Keratinocyte (primary cell): ENCODE data around the gene ZNF26. TPM values are rescaled to one million over a fixed set of nuclear protein-coding genes. Genes with fewer than 3 reads are reported as not detected.

ENCODE experiments used
- DNase-seq: peaks from one replicate; pipeline ENCODE4 v3.0.0-alpha.2; 2011; ENCODE audit warnings: low read depth, missing footprints, low spot score
- FAIRE-seq: peaks from 2 replicates; lab custom pipeline; 2011; peaks lifted over from hg19 to GRCh38; lab: Jason Lieb, UNC
- H2AFZ ChIP-seq: 2 replicates; pipeline ENCODE4 v1.6.0; 2012; ENCODE audit warnings: low read length, control low read depth, inconsistent platforms; ENCODE audit not compliant: control insufficient read depth
- H3K27ac ChIP-seq: 2 replicates; pipeline ENCODE4 v1.5.1; 2011; ENCODE audit warnings: low read length; ENCODE audit not compliant: control insufficient read depth, insufficient read depth
- H3K27me3 ChIP-seq: 3 replicates; pipeline ENCODE4 v1.6.0; 2011; ENCODE audit warnings: low read length; ENCODE audit not compliant: control insufficient read depth, insufficient read depth; ENCODE audit errors: extremely low read depth
- H3K36me3 ChIP-seq, 2 experiments: 2 replicates in 1 of 2; 3 replicates in 1 of 2; pipeline ENCODE4 v1.5.1; 2011; ENCODE audit warnings: low read length in 2 of 2, mild to moderate bottlenecking in 1 of 2; ENCODE audit not compliant: control insufficient read depth in 2 of 2, insufficient read depth in 2 of 2; ENCODE audit errors: extremely low read depth in 1 of 2
- H3K4me1 ChIP-seq: 3 replicates; pipeline ENCODE4 v1.5.1; 2011; ENCODE audit warnings: low read length; ENCODE audit not compliant: control insufficient read depth, insufficient read depth; ENCODE audit errors: extremely low read depth
- H3K4me2 ChIP-seq: 3 replicates; pipeline ENCODE4 v1.6.0; 2011; ENCODE audit warnings: low read depth, low read length; ENCODE audit not compliant: control insufficient read depth, insufficient read depth; ENCODE audit errors: extremely low read depth
- H3K4me3 ChIP-seq, 3 experiments: fragments of 200-600 bp in 1 of 3; sonication (generic) in 1 of 3; 2 replicates in 2 of 3; 3 replicates in 1 of 3; pipeline ENCODE4 v1.5.1; 2011 to 2016; ENCODE audit warnings: low read length in 3 of 3, mild to moderate bottlenecking in 3 of 3, control low read depth in 2 of 3, inconsistent platforms in 1 of 3, low read depth in 1 of 3, mixed read lengths in 1 of 3, mixed run types in 1 of 3, moderate library complexity in 1 of 3; ENCODE audit not compliant: control insufficient read depth in 2 of 3, insufficient read depth in 2 of 3; ENCODE audit errors: extremely low read depth in 1 of 3
- H3K79me2 ChIP-seq: 2 replicates; pipeline ENCODE4 v1.6.0; 2012; ENCODE audit warnings: low read length; ENCODE audit not compliant: control insufficient read depth, insufficient read depth
- H3K9ac ChIP-seq: 3 replicates; pipeline ENCODE4 v1.6.0; 2011; ENCODE audit warnings: low read length; ENCODE audit not compliant: control insufficient read depth, insufficient read depth; ENCODE audit errors: extremely low read depth
- H3K9me1 ChIP-seq: 3 replicates; pipeline ENCODE4 v1.6.0; 2011; ENCODE audit warnings: low read length; ENCODE audit not compliant: control insufficient read depth, insufficient read depth; ENCODE audit errors: extremely low read depth
- H3K9me3 ChIP-seq: 2 replicates; pipeline ENCODE4 v1.5.1; 2012; ENCODE audit warnings: low read depth, low read length; ENCODE audit not compliant: control insufficient read depth
- H4K20me1 ChIP-seq: 3 replicates; pipeline ENCODE4 v1.6.0; 2011; ENCODE audit warnings: low read length; ENCODE audit not compliant: control insufficient read depth, insufficient read depth; ENCODE audit errors: extremely low read depth
- CTCF ChIP-seq, 3 experiments: IDR thresholded peaks in 1 of 3; conservative IDR thresholded peaks in 1 of 3; optimal IDR thresholded peaks in 1 of 3; 2 replicates in 2 of 3; 3 replicates in 1 of 3; pipeline versions ENCODE3 to v1.5.1; 2011; ENCODE audit warnings: low read length in 3 of 3, mild to moderate bottlenecking in 3 of 3, moderate library complexity in 2 of 3, control low read depth in 1 of 3, inconsistent platforms in 1 of 3; ENCODE audit not compliant: insufficient read depth in 2 of 3; ENCODE audit errors: extremely low read depth in 1 of 3
- EZH2 ChIP-seq: IDR thresholded peaks from one replicate; pipeline ENCODE4 v1.6.1; 2012; ENCODE audit warnings: inconsistent platforms, mild to moderate bottlenecking, low read length, moderate library complexity
- dilution Hi-C: fragments of 300-500 bp; cut with MboI; formaldehyde crosslinking; loops from one replicate; pipeline ENCODE4 v1.7.0; 2020; ENCODE audit warnings: low sequenced_read_pairs; ENCODE audit not compliant: extremely low pct_ligation_motif_present
- polyA plus RNA-seq, 5 experiments: library from polyadenylated mRNA; depleted of rRNA in 3 of 5; stranded (reverse) in 3 of 5; stranded (forward) in 1 of 5; unstranded in 1 of 5; fragments of >200 nt; gene quantifications; 1 replicate in 1 of 5; 2 replicates in 3 of 5; 3 replicates in 1 of 5; pipeline versions ENCODE4 v1.2.1 to v1.2.3, GENCODE V29; 2011 to 2012; ENCODE audit warnings: missing spikeins in 2 of 5, low read depth in 1 of 5, low replicate concordance in 1 of 5

Gene ZNF26
- polyA plus RNA-seq, 1 donor (not counting 4 experiments of a cell fraction or from before 2014, with no cell fraction given): 4.5 TPM

GRCh38 chr12:132951649-132952048 is 34.5 kb upstream of the ZNF26 start:
- no peak overlapping the region for H3K27ac ChIP-seq
- no peak overlapping the region for H3K4me2 ChIP-seq
- DNase-seq (no peak), FAIRE-seq (peak; percentile 91)
- dilution Hi-C loops: no loop called here
- no peak overlapping the region for H2AFZ ChIP-seq
- no peaks in the 10 kb centered on the region for H4K20me1 ChIP-seq
- peaks cover 28% of the 10 kb centered on the region for H3K9me3 ChIP-seq
- peaks cover 62% of the 10 kb centered on the region for H3K79me2 ChIP-seq
- H3K27me3 ChIP-seq: no peaks in the 10 kb centered on the region
- TF ChIP-seq CTCF (optimal IDR thresholded peaks at IDR 0.05 in 1 of 3, IDR thresholded peaks at IDR 0.05 in 1 of 3, conservative IDR thresholded peaks at IDR 0.05 in 1 of 3; ENCODE audit: extremely low read depth in 1 of 3, insufficient read depth in 2 of 3, low read length in 3 of 3): no peak
- TF ChIP-seq EZH2: no peak
- H3K36me3 ChIP-seq: peaks cover 0 to 4% of the 10 kb centered on the region in 2 experiments
- H3K4me1 ChIP-seq: peaks cover 7% of the 10 kb centered on the region
- H3K4me3 ChIP-seq: no peak overlapping the region
- H3K9ac ChIP-seq: no peak overlapping the region
- H3K9me1 ChIP-seq: no peaks in the 10 kb centered on the region

- Histone ChIP-seq H3K9me3 (peaks cover 28% of the 10 kb centered on the region), H3K4me1 (peaks cover 7% of the 10 kb centered on the region), H3K9ac (no peak overlapping the region), H3K79me2 (peaks cover 63% of the 10 kb centered on the region), H3K27me3 (no peaks in the 10 kb centered on the region), H2AFZ (no peak overlapping the region), H3K4me2 (no peak overlapping the region), H3K27ac (no peak overlapping the region), H4K20me1 (no peaks in the 10 kb centered on the region), H3K4me3 (no peak overlapping the region), H3K9me1 (no peaks in the 10 kb centered on the region), H3K36me3 (peaks cover 0 to 4% of the 10 kb centered on the region in 2 experiments)
- FAIRE-seq (no peak), DNase-seq (no peak)
- TF ChIP-seq CTCF (optimal IDR thresholded peaks at IDR 0.05 in 1 of 3, IDR thresholded peaks at IDR 0.05 in 1 of 3, conservative IDR thresholded peaks at IDR 0.05 in 1 of 3; ENCODE audit: extremely low read depth in 1 of 3, insufficient read depth in 2 of 3, low read length in 3 of 3) (no peak), EZH2 (no peak)
- dilution Hi-C loops: no loop called here
These were observed 33.6 kb upstream of the ZNF26 start for GRCh38 chr12:132952371-132953162.
